Sigmoid colon (tissue), 4 donors: ENCODE measurements around the gene ZNF415.

ENCODE experiments used
- CTCF ChIP-seq, 4 experiments: fragments of 450-650 bp in 3 of 4; fragments of 200-600 bp in 1 of 4; IDR thresholded peaks; one replicate each; pipeline ENCODE4 v1.5.1; 2016 to 2019; ENCODE audit warnings: antibody characterized with exemption in 4 of 4, mild to moderate bottlenecking in 3 of 4, moderate library complexity in 2 of 4
- EP300 ChIP-seq, 4 donors: sonication (generic); formaldehyde crosslinking; IDR thresholded peaks; one replicate each; pipeline ENCODE4 v1.6.1; 2017; ENCODE audit warnings: antibody characterized with exemption in 4 of 4
- POLR2A ChIP-seq, 2 donors: fragments of 450-650 bp; IDR thresholded peaks; one replicate each; pipeline ENCODE4 v1.6.1; 2016; ENCODE audit warnings: antibody characterized with exemption in 2 of 2, mild to moderate bottlenecking in 2 of 2, moderate library complexity in 2 of 2

- TF ChIP-seq CTCF (IDR thresholded peaks at IDR 0.05) = no peak
- TF ChIP-seq POLR2A (IDR thresholded peaks at IDR 0.05) = no peak
- no peak for TF ChIP-seq EP300 (IDR thresholded peaks at IDR 0.05)
Observed at GRCh38 chr19:53082929-53083328, 49.8 kb downstream of the ZNF415 start.
